CD4-positive, CD25-positive, alpha-beta regulatory T cell (primary cell): ENCODE results near the gene NCOA5. TPM values are rescaled to one million over a fixed set of nuclear protein-coding genes. Genes with fewer than 3 reads are reported as not detected.

ENCODE experiments used
- ATAC-seq, 2 donors: fragments of 150-1000 bp; cut with Tn5 transposase; one replicate each; pipeline ENCODE4 v1.10.0; 2021; ENCODE audit warnings: low read depth in 2 of 2, moderate number of reproducible peaks in 2 of 2, moderate library complexity in 1 of 2
- DNase-seq, 3 donors: peaks; one replicate each; pipeline versions ENCODE4 v3.0.0 to v3.0.0-alpha.2; 2012 to 2022; ENCODE audit warnings: mixed read lengths in 1 of 3
- H3K27ac ChIP-seq: one replicate; pipeline ENCODE4 v1.7.0; 2013; ENCODE audit warnings: mild to moderate bottlenecking, low read length; ENCODE audit not compliant: insufficient read depth, poor library complexity, severe bottlenecking
- H3K27me3 ChIP-seq: one replicate; pipeline ENCODE4 v1.7.0; 2013; ENCODE audit warnings: low read length; ENCODE audit not compliant: control insufficient read depth, insufficient read depth
- H3K36me3 ChIP-seq: one replicate; pipeline ENCODE4 v1.7.0; 2013; ENCODE audit warnings: mild to moderate bottlenecking, low read length, moderate library complexity; ENCODE audit not compliant: control insufficient read depth, insufficient read depth
- H3K4me1 ChIP-seq: 2 replicates; pipeline ENCODE4 v1.7.0; 2013; ENCODE audit warnings: mild to moderate bottlenecking, low read length; ENCODE audit not compliant: insufficient read depth, control insufficient read depth, poor library complexity, severe bottlenecking
- H3K4me3 ChIP-seq: one replicate; pipeline ENCODE4 v1.7.0; 2013; ENCODE audit warnings: low read depth, mild to moderate bottlenecking, low read length, moderate library complexity
- H3K9me3 ChIP-seq, 2 experiments: 1 replicate in 1 of 2; 2 replicates in 1 of 2; pipeline ENCODE4 v1.7.0; 2013; ENCODE audit warnings: low read length in 2 of 2, mild to moderate bottlenecking in 1 of 2, moderate library complexity in 1 of 2; ENCODE audit not compliant: control insufficient read depth in 2 of 2
- H3K27ac Mint-ChIP-seq, 3 donors: one replicate each; pipeline ENCODE4 v1.8.0; 2020 to 2022; ENCODE audit warnings: mild to moderate bottlenecking in 3 of 3, mixed read lengths in 3 of 3, moderate library complexity in 2 of 3
- H3K27me3 Mint-ChIP-seq: one replicate; pipeline ENCODE4 v1.8.0; 2022; ENCODE audit warnings: mild to moderate bottlenecking, mixed read lengths
- H3K36me3 Mint-ChIP-seq: one replicate; pipeline ENCODE4 v1.8.0; 2020; ENCODE audit warnings: mixed read lengths
- H3K4me1 Mint-ChIP-seq, 4 donors: one replicate each; pipeline ENCODE4 v1.8.0; 2020 to 2022; ENCODE audit warnings: mixed read lengths in 4 of 4, mild to moderate bottlenecking in 1 of 4
- H3K4me3 Mint-ChIP-seq, 4 donors: one replicate each; pipeline ENCODE4 v1.8.0; 2020 to 2022; ENCODE audit warnings: mild to moderate bottlenecking in 4 of 4, mixed read lengths in 4 of 4, moderate library complexity in 3 of 4
- H3K9me3 Mint-ChIP-seq, 7 donors: one replicate each; pipeline ENCODE4 v1.8.0; 2020 to 2022; ENCODE audit warnings: mixed read lengths in 7 of 7, mild to moderate bottlenecking in 3 of 7, moderate library complexity in 2 of 7
- polyA plus RNA-seq, 4 donors: library from polyadenylated mRNA; unstranded; fragments of 300-500 nt; fragmentation: Illumina TruSeq; gene quantifications; one replicate each; pipeline ENCODE4 v1.2.3, GENCODE V29; 2021
- total RNA-seq: library from RNA; stranded (reverse); gene quantifications from one replicate; pipeline ENCODE4 v1.2.3, GENCODE V29; 2022

NCOA5 gene
- total and polyA plus RNA-seq, 5 donors from 2014 or later: 20.1 to 38.5 (median 31.2) TPM

GRCh38 chr20:46132705-46133120, 43.0 kb upstream of the NCOA5 start:
- Mint-ChIP-seq H3K27ac (peak overlapping the region in 1 of 3 donors; percentile 69), H3K36me3 (no peaks in the 10 kb centered on the region), H3K4me3 (peak overlapping the region in 1 of 4 donors; percentile 38), H3K4me1 (peaks cover 0 to 6% (median 0%) of the 10 kb centered on the region in 4 donors), H3K9me3 (peaks cover 0 to 3% (median 0%) of the 10 kb centered on the region in 7 donors), H3K27me3 (peaks cover 28% of the 10 kb centered on the region)
- no peak overlapping the region for H3K27ac ChIP-seq
- DNase-seq (peak; percentile 28 to 55 (median 46)), ATAC-seq (peak; percentile 66 to 67)
- no peak overlapping the region for H3K4me3 ChIP-seq
- H3K9me3 ChIP-seq: no peaks in the 10 kb centered on the region
- no peaks in the 10 kb centered on the region for H3K4me1 ChIP-seq
- H3K27me3 ChIP-seq: peaks cover 5% of the 10 kb centered on the region
- H3K36me3 ChIP-seq: no peaks in the 10 kb centered on the region

GRCh38 chr20:46131396-46131795, 41.6 kb upstream of the NCOA5 start:
- no peaks in the 10 kb centered on the region for H3K9me3 Mint-ChIP-seq
- no peak overlapping the region for H3K27ac ChIP-seq
- no peaks in the 10 kb centered on the region for H3K36me3 Mint-ChIP-seq
- ATAC-seq (no peak), DNase-seq (no peak)
- H3K27me3 Mint-ChIP-seq: peaks cover 28% of the 10 kb centered on the region
- no peaks in the 10 kb centered on the region for H3K36me3 ChIP-seq
- peaks cover 0 to 6% (median 0%) of the 10 kb centered on the region in 4 donors for H3K4me1 Mint-ChIP-seq
- no peaks in the 10 kb centered on the region for H3K4me1 ChIP-seq
- peaks cover 5% of the 10 kb centered on the region for H3K27me3 ChIP-seq
- peak overlapping the region in 1 of 3 donors; percentile 56 for H3K27ac Mint-ChIP-seq
- H3K4me3 Mint-ChIP-seq: no peak overlapping the region
- no peak overlapping the region for H3K4me3 ChIP-seq
- H3K9me3 ChIP-seq: no peaks in the 10 kb centered on the region

GRCh38 chr20:46130534-46130933, 40.8 kb upstream of the NCOA5 start:
- Histone ChIP-seq H3K27me3 (peaks cover 5% of the 10 kb centered on the region), H3K4me1 (no peaks in the 10 kb centered on the region), H3K36me3 (no peaks in the 10 kb centered on the region), H3K4me3 (no peak overlapping the region), H3K9me3 (no peaks in the 10 kb centered on the region), H3K27ac (no peak overlapping the region)
- H3K36me3 Mint-ChIP-seq: peaks cover 3% of the 10 kb centered on the region
- peaks cover 0 to 6% (median 0%) of the 10 kb centered on the region in 4 donors for H3K4me1 Mint-ChIP-seq
- H3K27ac Mint-ChIP-seq: no peak overlapping the region
- DNase-seq: no peak
- no peaks in the 10 kb centered on the region for H3K9me3 Mint-ChIP-seq
- ATAC-seq: no peak
- no peak overlapping the region for H3K4me3 Mint-ChIP-seq
- peaks cover 24% of the 10 kb centered on the region for H3K27me3 Mint-ChIP-seq

GRCh38 chr20:46129955-46130481, 40.3 kb upstream of the NCOA5 start:
- H3K27ac ChIP-seq: no peak overlapping the region
- peaks cover 5% of the 10 kb centered on the region for H3K27me3 ChIP-seq
- no peak overlapping the region for H3K4me3 Mint-ChIP-seq

GRCh38 chr20:46128310-46129151, 38.8 kb upstream of the NCOA5 start:
- H3K27me3 ChIP-seq: peaks cover 5% of the 10 kb centered on the region
- no peak overlapping the region for H3K4me3 Mint-ChIP-seq
- ATAC-seq: no peak
- H3K27me3 Mint-ChIP-seq: peaks cover 23% of the 10 kb centered on the region
- no peaks in the 10 kb centered on the region for H3K36me3 ChIP-seq
- no peaks in the 10 kb centered on the region for H3K9me3 Mint-ChIP-seq
- H3K36me3 Mint-ChIP-seq: peaks cover 12% of the 10 kb centered on the region
- DNase-seq: no peak
- H3K4me3 ChIP-seq: no peak overlapping the region
- no peak overlapping the region for H3K27ac Mint-ChIP-seq
- peaks cover 0 to 6% (median 0%) of the 10 kb centered on the region in 4 donors for H3K4me1 Mint-ChIP-seq
- H3K9me3 ChIP-seq: no peaks in the 10 kb centered on the region
- H3K4me1 ChIP-seq: no peaks in the 10 kb centered on the region
- H3K27ac ChIP-seq: no peak overlapping the region

More at GRCh38 chr20:46129955-46130481, 40.3 kb upstream of the NCOA5 start:
- peaks cover 0 to 6% (median 0%) of the 10 kb centered on the region in 4 donors for H3K4me1 Mint-ChIP-seq
- H3K4me3 ChIP-seq: no peak overlapping the region
- peaks cover 5% of the 10 kb centered on the region for H3K36me3 Mint-ChIP-seq
- ATAC-seq (no peak), DNase-seq (no peak)
- no peaks in the 10 kb centered on the region for H3K9me3 Mint-ChIP-seq
- no peak overlapping the region for H3K27ac Mint-ChIP-seq
- H3K4me1 ChIP-seq: no peaks in the 10 kb centered on the region
- H3K27me3 Mint-ChIP-seq: peaks cover 26% of the 10 kb centered on the region
- H3K36me3 ChIP-seq: no peaks in the 10 kb centered on the region
- H3K9me3 ChIP-seq: no peaks in the 10 kb centered on the region

GRCh38 chr20:46127396-46128010, 37.7 kb upstream of the NCOA5 start:
- no peaks in the 10 kb centered on the region for H3K4me1 ChIP-seq
- Mint-ChIP-seq H3K36me3 (peaks cover 17% of the 10 kb centered on the region), H3K9me3 (no peaks in the 10 kb centered on the region)

GRCh38 chr20:46126440-46127056, 36.8 kb upstream of the NCOA5 start:
- H3K27me3 Mint-ChIP-seq: peaks cover 14% of the 10 kb centered on the region
- DNase-seq (no peak), ATAC-seq (no peak)
- no peak overlapping the region for H3K27ac Mint-ChIP-seq
- no peaks in the 10 kb centered on the region for H3K4me1 ChIP-seq
- H3K4me3 Mint-ChIP-seq: no peak overlapping the region
- H3K9me3 Mint-ChIP-seq: no peaks in the 10 kb centered on the region
- H3K4me3 ChIP-seq: no peak overlapping the region
- no peaks in the 10 kb centered on the region for H3K9me3 ChIP-seq
- no peak overlapping the region for H3K27ac ChIP-seq
- H3K27me3 ChIP-seq: no peaks in the 10 kb centered on the region
- H3K36me3 ChIP-seq: no peaks in the 10 kb centered on the region
- peaks cover 17% of the 10 kb centered on the region for H3K36me3 Mint-ChIP-seq
- peaks cover 0 to 4% (median 1%) of the 10 kb centered on the region in 4 donors for H3K4me1 Mint-ChIP-seq

More at GRCh38 chr20:46127396-46128010, 37.7 kb upstream of the NCOA5 start:
- DNase-seq: no peak
- Histone ChIP-seq H3K9me3 (no peaks in the 10 kb centered on the region), H3K36me3 (no peaks in the 10 kb centered on the region), H3K27me3 (peaks cover 5% of the 10 kb centered on the region), H3K4me3 (no peak overlapping the region), H3K27ac (no peak overlapping the region)
- ATAC-seq: no peak
- Mint-ChIP-seq H3K27me3 (peaks cover 15% of the 10 kb centered on the region), H3K27ac (no peak overlapping the region), H3K4me3 (no peak overlapping the region), H3K4me1 (peaks cover 0 to 5% (median 0%) of the 10 kb centered on the region in 4 donors)
